ENCODE data around the gene TCP11X1. TPM values are rescaled to one million over a fixed set of nuclear protein-coding genes. Genes with fewer than 3 reads are reported as not detected.
"Not testable (repeated sequence)": the region's sequence is repeated elsewhere in the genome, so short reads cannot be mapped to it uniquely, and the experiment has no call there.

Gene TCP11X1
- total RNA-seq (2014; rRNA removed; shearing (Covaris generic)) = not detected in 2 replicates

DNA sequence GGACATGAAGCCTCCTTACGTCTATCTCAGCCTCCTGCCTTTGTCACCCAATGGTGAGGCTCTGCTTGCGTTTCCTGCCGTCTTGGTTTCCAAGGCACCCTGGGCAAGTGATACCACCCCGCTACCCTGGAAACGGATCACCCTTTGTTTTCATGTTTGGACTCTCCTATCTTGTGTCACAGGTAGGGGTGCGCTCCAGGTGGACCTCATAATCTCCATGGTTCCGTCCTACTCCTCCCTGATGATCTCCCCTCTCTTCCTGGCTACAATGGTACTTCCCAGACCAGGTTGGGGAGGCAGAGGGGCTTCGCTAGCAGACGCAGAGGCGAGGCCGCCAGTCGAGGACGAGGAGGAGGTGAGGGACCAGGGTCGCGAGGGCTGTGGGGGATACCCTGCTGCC lies at the start of gene TCP11X1:
TSS of gene TCP11X1 (plus strand) at position 316 of the 400 bp plus-strand sequence.
- not testable (repeated sequence) for DNase-seq (ENCODE audit: low read depth)

GRCh38 chrX:102185967-102186720 lies 29.0 kb upstream of the TCP11X1 start:
- DNase-seq (ENCODE audit: low read depth) = no peak

DNA sequence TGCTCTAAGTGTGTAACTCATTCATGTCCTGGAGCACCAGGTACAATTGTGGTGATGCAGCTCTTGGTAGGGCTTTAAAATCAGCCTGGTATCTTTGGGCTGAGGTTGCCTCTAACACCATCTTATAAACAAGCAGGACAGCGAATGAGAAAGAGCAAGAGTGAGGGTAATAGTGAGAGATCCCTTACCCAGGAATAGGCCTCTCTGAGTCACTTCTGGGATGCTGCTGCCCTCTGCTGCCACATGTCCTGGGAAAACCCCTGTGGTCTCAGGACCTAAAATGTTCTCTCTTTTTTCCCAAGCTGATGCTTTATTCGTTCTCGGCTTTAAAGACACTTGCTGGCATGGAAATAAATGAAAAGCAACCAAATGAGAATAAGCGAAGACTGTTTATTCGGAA lies 7.2 kb upstream of the TCP11X1 start:
- not testable (repeated sequence) for DNase-seq (ENCODE audit: low read depth)

- not testable (repeated sequence) for DNase-seq (ENCODE audit: low read depth)
These were observed 1.4 kb downstream of the TCP11X1 start for GRCh38 chrX:102216497-102216896.

DNA sequence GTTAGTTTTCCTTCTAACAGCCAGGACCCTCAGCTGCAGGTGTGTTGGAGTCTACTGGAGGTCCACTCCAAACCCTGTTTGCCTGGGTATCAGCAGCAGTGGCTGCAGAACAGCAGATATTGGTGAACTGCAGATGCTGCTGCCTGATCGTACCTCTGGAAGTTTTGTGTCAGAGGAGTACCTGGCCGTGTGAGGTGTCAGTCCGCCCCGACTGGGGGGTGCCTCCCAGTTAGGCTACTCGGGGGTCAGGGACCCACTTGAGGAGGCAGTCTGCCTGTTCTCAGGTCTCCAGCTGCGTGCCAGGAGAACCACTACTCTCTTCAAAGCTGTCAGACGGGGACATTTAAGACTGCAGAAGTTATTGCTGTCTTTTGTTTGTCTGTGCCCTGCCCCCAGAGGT lies 20.6 kb downstream of the TCP11X1 start:
- not testable (repeated sequence) for DNase-seq (ENCODE audit: low read depth)

DNA sequence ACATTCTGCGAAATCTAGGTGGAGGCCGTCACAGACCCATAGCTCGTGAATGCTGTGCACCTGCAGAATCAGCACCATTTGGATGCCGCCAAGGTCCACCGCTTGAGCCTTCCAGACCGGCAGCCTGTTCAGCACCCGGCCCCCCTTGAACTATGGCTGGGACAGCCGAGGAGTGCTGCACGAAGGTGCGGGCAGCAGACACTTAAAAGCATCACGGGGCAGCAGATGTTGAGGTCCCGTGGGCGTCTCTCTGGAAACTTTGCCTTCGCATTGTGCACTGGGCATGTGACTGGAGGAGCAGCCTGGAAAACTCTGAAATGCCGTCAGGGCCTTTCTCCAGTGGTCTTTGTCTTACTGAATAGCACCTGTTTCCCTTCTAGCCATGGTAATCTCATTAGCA lies 25.2 kb downstream of the TCP11X1 start:
- not testable (repeated sequence) for DNase-seq (ENCODE audit: low read depth)

GRCh38 chrX:102246893-102247292 lies 31.8 kb downstream of the TCP11X1 start, which contains the start of gene NXF2:
Gene NXF2 (plus strand): TSS chrX:102247167. CDS start chrX:102307079, 59,912 bp downstream.
- DNase-seq (ENCODE audit: low read depth) = not testable (repeated sequence)

DNA sequence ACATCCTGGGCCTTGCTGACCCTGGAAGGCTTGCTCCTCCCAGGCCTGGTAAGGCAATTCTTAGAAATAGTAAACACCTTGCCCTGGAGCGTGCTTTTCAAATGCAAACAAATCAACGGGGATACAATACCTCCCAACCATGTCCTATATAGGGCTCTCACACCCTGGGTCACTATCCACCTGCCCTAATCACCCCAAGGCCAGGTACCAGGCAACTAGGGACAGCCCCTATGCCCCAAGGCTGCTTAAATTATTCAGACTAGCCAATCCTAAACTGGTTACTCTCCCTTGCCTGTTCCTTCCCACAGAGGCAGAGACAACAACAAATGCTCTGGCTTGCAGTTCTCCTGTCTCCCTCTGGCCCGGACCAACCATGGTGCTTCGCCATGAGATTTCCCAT lies 57.1 kb downstream of the TCP11X1 start:
- not testable (repeated sequence) for DNase-seq (ENCODE audit: low read depth)

Other genes starting within 250 kb of the TCP11X1 start
- gene TCEAL2, start 89.6 kb upstream of the TCP11X1 start, total RNA-seq (2014; rRNA removed; shearing (Covaris generic)) = not detected in 2 replicates
- not detected in 2 replicates for gene TCEAL6, start 72.8 kb upstream of the TCP11X1 start, total RNA-seq (2014; rRNA removed; shearing (Covaris generic))
- 0.60 TPM in 1 of 2 replicates, not detected in the other for gene BEX5, start 59.3 kb upstream of the TCP11X1 start, total RNA-seq (2014; rRNA removed; shearing (Covaris generic))
- gene NXF2, start 31.9 kb downstream of the TCP11X1 start, total RNA-seq (2014; rRNA removed; shearing (Covaris generic)) = not detected in 2 replicates
- not detected in 2 replicates for gene NXF2B, start 224.7 kb downstream of the TCP11X1 start, total RNA-seq (2014; rRNA removed; shearing (Covaris generic))